Panc1 (cell line): Measurements from ENCODE around the gene ITGA11. TPM values are rescaled to one million over a fixed set of nuclear protein-coding genes. Genes with fewer than 3 reads are reported as not detected.

Experiments
- ATAC-seq: fragments of 200-7000 bp; cut with Tn5 transposase; 2 replicates; pipeline ENCODE4 v1.9.1; 2020; ENCODE audit warnings: mild to moderate bottlenecking, moderate library complexity
- BruUV-seq: library from RNA; stranded (reverse); fragments of 400-500 nt; replicated peaks from 2 replicates; lab custom pipeline; 2021; lab: Mats Ljungman, UMichigan
- CTCF ChIA-PET: fragments of 300-600 bp; sonication (Branson Sonifier 250); formaldehyde crosslinking; loops from one replicate; lab custom pipeline; 2022; ENCODE audit warnings: antibody characterized with exemption; lab: Charles Lee
- POLR2A ChIA-PET: fragments of 300-600 bp; sonication (Branson Sonifier 250); formaldehyde crosslinking; loops from one replicate; lab custom pipeline; 2022; ENCODE audit warnings: antibody characterized with exemption; lab: Charles Lee
- DNase-seq: peaks from one replicate; pipeline ENCODE4 v3.0.0-alpha.2; 2010; ENCODE audit warnings: low read depth, low spot score
- H3K27ac ChIP-seq: 2 replicates; pipeline ENCODE4 v1.5.1; 2011; ENCODE audit warnings: mild to moderate bottlenecking, low read length, inconsistent platforms
- H3K27me3 ChIP-seq: fragments of 200-500 bp; sonication (Bioruptor generic); 2 replicates; pipeline ENCODE4 v1.6.0; 2014; ENCODE audit warnings: low read length, inconsistent platforms; ENCODE audit not compliant: control insufficient read depth, insufficient read depth
- H3K36me3 ChIP-seq: fragments of 200-500 bp; sonication (Bioruptor generic); 2 replicates; pipeline ENCODE4 v1.5.1; 2014; ENCODE audit warnings: inconsistent platforms, mild to moderate bottlenecking, low read length, moderate library complexity; ENCODE audit not compliant: control insufficient read depth, insufficient read depth
- H3K4me1 ChIP-seq: 2 replicates; pipeline ENCODE4 v1.5.1; 2011; ENCODE audit warnings: inconsistent platforms, mild to moderate bottlenecking, low read length, moderate library complexity; ENCODE audit not compliant: control insufficient read depth, insufficient read depth
- H3K4me3 ChIP-seq, 2 experiments: 2 replicates each; pipeline ENCODE4 v1.5.1; 2011 to 2012; ENCODE audit warnings: low read depth in 2 of 2, low read length in 2 of 2, mild to moderate bottlenecking in 2 of 2, inconsistent platforms in 1 of 2, moderate library complexity in 1 of 2
- H3K9me3 ChIP-seq: fragments of 200-500 bp; sonication (Bioruptor generic); 2 replicates; pipeline ENCODE4 v1.5.1; 2014; ENCODE audit warnings: low read depth, mild to moderate bottlenecking, inconsistent platforms, low read length, moderate library complexity; ENCODE audit not compliant: control insufficient read depth, insufficient read depth
- CTCF ChIP-seq: fragments of 450-650 bp; IDR thresholded peaks from 2 replicates; pipeline ENCODE4 v1.5.1; 2017; ENCODE audit warnings: mild to moderate bottlenecking
- POLR2AphosphoS5 ChIP-seq: IDR thresholded peaks from 2 replicates; pipeline ENCODE4 v1.6.1; 2012; ENCODE audit warnings: mild to moderate bottlenecking, low read depth, low read length, moderate library complexity
- REST ChIP-seq, 2 experiments: IDR thresholded peaks; 2 replicates each; pipeline ENCODE4 v1.6.1; 2011 to 2012; ENCODE audit warnings: low read depth in 2 of 2, control low read depth in 1 of 2, low read length in 1 of 2, mild to moderate bottlenecking in 1 of 2, moderate library complexity in 1 of 2; ENCODE audit not compliant: insufficient read depth in 1 of 2
- SIN3A ChIP-seq: IDR thresholded peaks from 2 replicates; pipeline ENCODE4 v1.6.1; 2012; ENCODE audit warnings: low read depth, mild to moderate bottlenecking, low read length, moderate library complexity, borderline replicate concordance; ENCODE audit not compliant: insufficient read depth
- TCF7L2 ChIP-seq: IDR thresholded peaks from 2 replicates; pipeline ENCODE4 v1.6.1; 2011; ENCODE audit warnings: mild to moderate bottlenecking, low read depth, low read length, inconsistent platforms
- in situ Hi-C: cut with HindIII; loops from 2 replicates; pipeline ENCODE4 v1.10.0; 2016; ENCODE audit warnings: low sequenced_read_pairs, low pct_unique_long_range_greater_than_20kb
- intact Hi-C: fragments of 100-400 bp; cut with micrococcal nuclease; formaldehyde crosslinking; loops from one replicate; pipeline ENCODE4 v1.10.0; 2022; ENCODE audit not compliant: unreplicated experiment
- total RNA-seq: library from RNA; stranded (reverse); gene quantifications from one replicate; pipeline ENCODE4 v1.2.1, GENCODE V29; 2021; ENCODE audit not compliant: unreplicated experiment

Gene ITGA11
- total RNA-seq, 1 experiment from 2014 or later = 0.28 TPM

- TF ChIP-seq CTCF (no peak), REST (IDR thresholded peaks at IDR 0.05; ENCODE audit: insufficient read depth in 1 of 2, low read depth in 2 of 2, low read length in 1 of 2) (no peak), TCF7L2 (no peak), SIN3A (no peak), POLR2AphosphoS5 (no peak)
- in situ Hi-C loops (no loop called here), intact Hi-C loops (no loop called here)
- POLR2A ChIA-PET = no interaction called here
- H3K27me3 ChIP-seq = no peaks in the 10 kb centered on the region
- no peak overlapping the region for H3K27ac ChIP-seq
- no peak for DNase-seq
- no peaks in the 10 kb centered on the region for H3K36me3 ChIP-seq
- ATAC-seq = no peak
- CTCF ChIA-PET = no interaction called here
- no peaks in the 10 kb centered on the region for H3K9me3 ChIP-seq
- no TSS peak for BruUV-seq
- no peak overlapping the region for H3K4me3 ChIP-seq
- no peaks in the 10 kb centered on the region for H3K4me1 ChIP-seq
Measured at GRCh38 chr15:68420186-68420684, 11.7 kb downstream of the ITGA11 start.

DNA sequence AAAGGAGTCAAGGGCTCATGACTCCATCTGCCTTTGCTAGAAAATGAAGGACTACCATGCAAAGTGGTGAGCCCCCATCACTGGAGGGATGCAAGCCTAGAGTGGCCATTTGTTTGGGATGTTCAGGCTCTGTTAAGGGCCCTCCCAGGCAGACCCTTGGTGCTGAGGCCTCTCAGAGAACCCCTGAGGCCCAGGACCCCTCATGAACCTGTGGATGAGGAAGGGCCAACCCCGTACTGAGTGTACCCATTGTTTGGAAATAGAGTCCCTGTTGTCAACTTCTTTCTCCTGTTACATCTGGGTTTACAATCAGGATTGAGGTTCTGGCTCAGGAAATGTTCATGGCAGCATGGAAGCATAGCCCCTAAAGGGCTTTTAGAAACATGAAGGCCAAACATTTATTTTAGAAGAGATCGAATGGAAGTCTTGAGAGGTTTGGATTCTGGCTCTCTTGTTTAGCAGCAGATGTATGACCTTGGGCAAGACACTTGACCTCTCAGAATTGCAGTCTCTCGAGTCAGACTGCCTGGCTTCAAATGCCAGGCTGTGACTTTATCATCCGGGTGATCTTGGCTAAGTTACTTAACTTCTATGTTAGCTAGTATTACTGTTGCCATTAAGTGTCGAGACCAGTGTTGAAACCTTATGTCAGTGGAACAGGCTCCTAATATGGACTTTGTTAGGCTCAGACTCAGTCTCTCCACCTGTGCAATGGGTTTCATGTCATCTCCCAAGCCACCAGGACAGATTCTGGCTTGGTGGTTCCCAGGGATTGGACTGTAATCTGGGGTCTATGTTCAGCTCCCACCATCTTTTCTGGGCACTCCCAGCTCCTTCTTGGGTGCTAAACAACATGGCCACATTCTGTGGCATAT, 12.4 kb downstream of the ITGA11 start:
- Histone ChIP-seq H3K4me1 (no peaks in the 10 kb centered on the region), H3K27me3 (no peaks in the 10 kb centered on the region)

More for the DNA sequence above, 12.4 kb downstream of the ITGA11 start:
- DNase-seq = no peak
- BruUV-seq = no TSS peak
- ChIA-PET CTCF (no interaction called here), POLR2A (no interaction called here)
- no peak for ATAC-seq
- intact Hi-C loops (no loop called here), in situ Hi-C loops (no loop called here)
- Histone ChIP-seq H3K27ac (no peak overlapping the region), H3K36me3 (no peaks in the 10 kb centered on the region), H3K4me3 (no peak overlapping the region), H3K9me3 (no peaks in the 10 kb centered on the region)
- TF ChIP-seq REST (IDR thresholded peaks at IDR 0.05; ENCODE audit: insufficient read depth in 1 of 2, low read depth in 2 of 2, low read length in 1 of 2) (no peak), CTCF (no peak), TCF7L2 (no peak), POLR2AphosphoS5 (no peak), SIN3A (no peak)
